ENCODE results near the gene NTF4. TPM values are rescaled to one million over a fixed set of nuclear protein-coding genes. Genes with fewer than 3 reads are reported as not detected.

NTF4 gene
- polyA plus RNA-seq, 1 of the 3 experiments (the other 2 are of a cell fraction), result 0.66 TPM

- no peaks in the 10 kb centered on the region for H3K27me3 ChIP-seq (ENCODE audit: insufficient read depth)
- H3K27ac ChIP-seq (ENCODE audit: low read depth in 2 of 2, low read length in 1 of 2), result peak overlapping the region in 1 of 2 experiments; percentile 22; a peak in 1 of 4 replicates
- no peak overlapping the region for H2AFZ ChIP-seq (ENCODE audit: low read depth)
- peaks cover 76% of the 10 kb centered on the region for H4K20me1 ChIP-seq (ENCODE audit: insufficient read depth)
- ChIA-PET CTCF (interaction anchor here (0.6 to 7.5 kb wide), 57 partner anchors 9 to 334 kb away, joined by 3 to 87 read pairs (median 6); partner anchors contain the start of genes CGB7, GFY, GYS1 and HRC), POLR2A (interaction anchor here (0.7 to 1.1 kb wide), 4 partner anchors 9 to 101 kb away, joined by 3 to 4 read pairs (median 4); no protein-coding TSS in a partner anchor)
- WGBS (ENCODE audit: low lambda C conversion rate), result 50% methylated on average over 7 of the region's 8 CpGs
- H3K79me2 ChIP-seq (ENCODE audit: insufficient read depth), result peaks cover 75% of the 10 kb centered on the region
- peaks cover 55 to 64% of the 10 kb centered on the region in 2 experiments for H3K36me3 ChIP-seq (replicated peaks in 1 of 2; ENCODE audit: control insufficient read depth in 1 of 2, insufficient read depth in 2 of 2, low read length in 1 of 2)
- no peak overlapping the region for H3K4me2 ChIP-seq
- peaks cover 28% of the 10 kb centered on the region for H3F3A ChIP-seq (replicated peaks; ENCODE audit: insufficient read depth)
- TF ChIP-seq RAD21 (IDR thresholded peaks at IDR 0.05; ENCODE audit: low read length) (peak; percentile 83), SMC3 (IDR thresholded peaks at IDR 0.05; ENCODE audit: low read depth, low read length) (peak; percentile 64), CHD2 (IDR thresholded peaks at IDR 0.05; ENCODE audit: low read length, partially characterized antibody) (no peak), CTCF (IDR thresholded peaks at IDR 0.05) (peak; percentile 99)
- peak overlapping the region in 1 of 2 experiments; percentile 45; a peak in 1 of 4 replicates for H3K4me3 ChIP-seq (ENCODE audit: low read depth in 2 of 2, low read length in 1 of 2)
- H3K4me1 ChIP-seq (ENCODE audit: control insufficient read depth in 1 of 2, insufficient read depth in 2 of 2, low read depth in 1 of 2, low read length in 1 of 2), result no peaks in the 10 kb centered on the region
- H3K9me2 ChIP-seq, result no peaks in the 10 kb centered on the region
- no peak overlapping the region for H3K9ac ChIP-seq
- H3K9me3 ChIP-seq, result no peaks in the 10 kb centered on the region
- peak; percentile 87 for DNase-seq
Observed at GRCh38 chr19:49097453-49098288, 33.1 kb upstream of the NTF4 start.

GRCh38 chr19:49094505-49095482 is 30.2 kb upstream of the NTF4 start:
- peaks cover 94% of the 10 kb centered on the region for H3K79me2 ChIP-seq (ENCODE audit: insufficient read depth)
- peaks cover 85% of the 10 kb centered on the region for H4K20me1 ChIP-seq (ENCODE audit: insufficient read depth)
- no peaks in the 10 kb centered on the region for H3K4me1 ChIP-seq (ENCODE audit: control insufficient read depth in 1 of 2, insufficient read depth in 2 of 2, low read depth in 1 of 2, low read length in 1 of 2)
- no peaks in the 10 kb centered on the region for H3K9me2 ChIP-seq
- H3K4me3 ChIP-seq (ENCODE audit: low read depth in 2 of 2, low read length in 1 of 2), result no peak overlapping the region
- no peak for DNase-seq
- peaks cover 54 to 74% of the 10 kb centered on the region in 2 experiments for H3K36me3 ChIP-seq (replicated peaks in 1 of 2; ENCODE audit: control insufficient read depth in 1 of 2, insufficient read depth in 2 of 2, low read length in 1 of 2)
- peaks cover 35% of the 10 kb centered on the region for H3F3A ChIP-seq (replicated peaks; ENCODE audit: insufficient read depth)
- H2AFZ ChIP-seq (ENCODE audit: low read depth), result no peak overlapping the region
- no peaks in the 10 kb centered on the region for H3K9me3 ChIP-seq
- no peak overlapping the region for H3K9ac ChIP-seq
- WGBS (ENCODE audit: low lambda C conversion rate), result 91% methylated on average over 23 of the region's 23 CpGs
- ChIA-PET POLR2A (interaction anchor here (0.9 kb wide), 2 partner anchors 14 to 33 kb away, joined by 3 read pairs; no protein-coding TSS in a partner anchor), CTCF (interaction anchor here (0.7 to 7.5 kb wide), 6 partner anchors 11 to 114 kb away, joined by 3 to 86 read pairs (median 6); partner anchors contain the start of gene LIN7B)
- H3K27ac ChIP-seq (ENCODE audit: low read depth in 2 of 2, low read length in 1 of 2), result no peak overlapping the region
- no peaks in the 10 kb centered on the region for H3K27me3 ChIP-seq (ENCODE audit: insufficient read depth)
- H3K4me2 ChIP-seq, result no peak overlapping the region
- TF ChIP-seq FOXM1 (IDR thresholded peaks at IDR 0.05; ENCODE audit: low read depth), result no peak
- no peak for TF ChIP-seq SMC3 (IDR thresholded peaks at IDR 0.05; ENCODE audit: low read depth, low read length)
- TF ChIP-seq GABPA (IDR thresholded peaks at IDR 0.05; ENCODE audit: low read depth), result no peak
- no peak for TF ChIP-seq JUND (IDR thresholded peaks at IDR 0.05)
- no peak for TF ChIP-seq POLR2AphosphoS5 (IDR thresholded peaks at IDR 0.05; ENCODE audit: low read depth, low read length)
- TF ChIP-seq TCF12 (IDR thresholded peaks at IDR 0.05), result no peak

All from SK-N-SH (cell line).